Measurements from ENCODE around the gene PRKACA.

PRKACA gene

DNA sequence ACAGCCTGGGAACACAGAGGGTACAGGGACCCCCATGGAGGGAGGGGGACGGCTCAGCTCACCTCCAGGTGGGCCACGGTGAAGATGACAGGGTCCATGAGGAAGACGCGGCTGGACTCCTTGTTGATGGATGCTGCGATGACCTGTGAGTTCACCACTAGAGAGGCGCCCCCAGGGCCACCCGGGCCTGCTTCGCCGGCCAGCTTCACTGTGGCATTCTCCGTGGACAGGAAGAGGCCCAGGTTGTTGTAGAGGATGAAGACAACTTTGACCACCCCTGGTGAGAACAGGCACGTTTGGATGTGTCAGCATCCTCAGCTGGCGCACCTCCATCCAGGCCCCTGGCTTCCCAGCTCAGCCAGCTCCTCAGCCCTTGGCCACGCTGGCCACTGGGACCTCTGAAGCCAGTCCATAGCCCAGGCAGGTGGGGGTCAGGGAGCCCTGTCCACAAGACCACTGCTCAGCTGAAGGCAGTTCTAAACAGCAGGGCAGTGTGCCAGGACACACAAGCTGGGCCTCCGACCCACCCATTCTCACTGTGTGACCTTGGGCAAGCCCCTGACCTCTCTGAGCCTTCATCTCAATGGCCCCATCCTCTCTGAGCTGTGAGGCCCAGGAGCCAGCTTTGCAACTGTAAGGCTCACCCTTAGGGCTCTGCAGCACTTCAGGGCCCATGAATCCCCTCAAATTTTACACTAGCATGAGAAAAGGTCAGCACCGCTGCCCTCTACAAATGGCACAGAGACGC is 40.9 kb upstream of the PRKACA start:
- Histone ChIP-seq H3K36me3 (ENCODE audit: control insufficient read depth, low read length) (no peaks in the 10 kb centered on the region), H3K79me2 (ENCODE audit: control insufficient read depth, low read length) (no peaks in the 10 kb centered on the region), H3K9me3 (ENCODE audit: control insufficient read depth, insufficient read depth, low read length) (no peaks in the 10 kb centered on the region), H3F3A (ENCODE audit: control insufficient read depth, insufficient read depth) (no peaks in the 10 kb centered on the region), H4K20me1 (ENCODE audit: control insufficient read depth, insufficient read depth, low read depth, low read length) (no peaks in the 10 kb centered on the region), H3K4me3 (ENCODE audit: low read length) (no peak overlapping the region), H3K27ac (ENCODE audit: low read depth, low read length) (no peak overlapping the region), H3K9me2 (replicated peaks; ENCODE audit: control insufficient read depth, low read length) (no peaks in the 10 kb centered on the region), H3K4me1 (ENCODE audit: control insufficient read depth, low read length) (no peaks in the 10 kb centered on the region), H3K27me3 (ENCODE audit: control insufficient read depth, low read length) (no peaks in the 10 kb centered on the region), H3K4me2 (ENCODE audit: low read length) (no peak overlapping the region)
- TF ChIP-seq EZH2phosphoT487 (IDR thresholded peaks at IDR 0.05; ENCODE audit: borderline replicate concordance, low read length) = no peak
- TF ChIP-seq, protein P1, sequence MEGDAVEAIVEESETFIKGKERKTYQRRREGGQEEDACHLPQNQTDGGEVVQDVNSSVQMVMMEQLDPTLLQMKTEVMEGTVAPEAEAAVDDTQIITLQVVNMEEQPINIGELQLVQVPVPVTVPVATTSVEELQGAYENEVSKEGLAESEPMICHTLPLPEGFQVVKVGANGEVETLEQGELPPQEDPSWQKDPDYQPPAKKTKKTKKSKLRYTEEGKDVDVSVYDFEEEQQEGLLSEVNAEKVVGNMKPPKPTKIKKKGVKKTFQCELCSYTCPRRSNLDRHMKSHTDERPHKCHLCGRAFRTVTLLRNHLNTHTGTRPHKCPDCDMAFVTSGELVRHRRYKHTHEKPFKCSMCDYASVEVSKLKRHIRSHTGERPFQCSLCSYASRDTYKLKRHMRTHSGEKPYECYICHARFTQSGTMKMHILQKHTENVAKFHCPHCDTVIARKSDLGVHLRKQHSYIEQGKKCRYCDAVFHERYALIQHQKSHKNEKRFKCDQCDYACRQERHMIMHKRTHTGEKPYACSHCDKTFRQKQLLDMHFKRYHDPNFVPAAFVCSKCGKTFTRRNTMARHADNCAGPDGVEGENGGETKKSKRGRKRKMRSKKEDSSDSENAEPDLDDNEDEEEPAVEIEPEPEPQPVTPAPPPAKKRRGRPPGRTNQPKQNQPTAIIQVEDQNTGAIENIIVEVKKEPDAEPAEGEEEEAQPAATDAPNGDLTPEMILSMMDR (IDR thresholded peaks at IDR 0.05; ENCODE audit: low read depth, low read length, poor library complexity, severe bottlenecking) = no peak

GRCh38 chr19:14156971-14157717 is 39.6 kb upstream of the PRKACA start:
- Histone ChIP-seq H3K27me3 (ENCODE audit: control insufficient read depth, low read length) (no peaks in the 10 kb centered on the region), H3K27ac (ENCODE audit: low read depth, low read length) (no peak overlapping the region), H4K20me1 (ENCODE audit: control insufficient read depth, insufficient read depth, low read depth, low read length) (no peaks in the 10 kb centered on the region), H3K4me2 (ENCODE audit: low read length) (no peak overlapping the region), H3K9me3 (ENCODE audit: control insufficient read depth, insufficient read depth, low read length) (no peaks in the 10 kb centered on the region), H3K4me3 (ENCODE audit: low read length) (no peak overlapping the region), H3K36me3 (ENCODE audit: control insufficient read depth, low read length) (no peaks in the 10 kb centered on the region), H3F3A (ENCODE audit: control insufficient read depth, insufficient read depth) (no peaks in the 10 kb centered on the region), H3K9me2 (replicated peaks; ENCODE audit: control insufficient read depth, low read length) (no peaks in the 10 kb centered on the region), H3K79me2 (ENCODE audit: control insufficient read depth, low read length) (no peaks in the 10 kb centered on the region), H3K4me1 (ENCODE audit: control insufficient read depth, low read length) (no peaks in the 10 kb centered on the region)
- TF ChIP-seq EZH2phosphoT487 (IDR thresholded peaks at IDR 0.05; ENCODE audit: borderline replicate concordance, low read length) = no peak
- TF ChIP-seq, protein P1 (IDR thresholded peaks at IDR 0.05; ENCODE audit: low read depth, low read length, poor library complexity, severe bottlenecking) = no peak

GRCh38 chr19:14156122-14156521 is 38.6 kb upstream of the PRKACA start:
- Histone ChIP-seq H3K9me2 (replicated peaks; ENCODE audit: control insufficient read depth, low read length) (no peaks in the 10 kb centered on the region), H3K4me1 (ENCODE audit: control insufficient read depth, low read length) (no peaks in the 10 kb centered on the region), H4K20me1 (ENCODE audit: control insufficient read depth, insufficient read depth, low read depth, low read length) (no peaks in the 10 kb centered on the region), H3K36me3 (ENCODE audit: control insufficient read depth, low read length) (no peaks in the 10 kb centered on the region), H3K79me2 (ENCODE audit: control insufficient read depth, low read length) (no peaks in the 10 kb centered on the region), H3K4me3 (ENCODE audit: low read length) (no peak overlapping the region), H3F3A (ENCODE audit: control insufficient read depth, insufficient read depth) (no peaks in the 10 kb centered on the region), H3K27me3 (ENCODE audit: control insufficient read depth, low read length) (no peaks in the 10 kb centered on the region), H3K27ac (ENCODE audit: low read depth, low read length) (no peak overlapping the region), H3K4me2 (ENCODE audit: low read length) (no peak overlapping the region), H3K9me3 (ENCODE audit: control insufficient read depth, insufficient read depth, low read length) (no peaks in the 10 kb centered on the region)
- TF ChIP-seq, protein P1 (IDR thresholded peaks at IDR 0.05; ENCODE audit: low read depth, low read length, poor library complexity, severe bottlenecking) = no peak
- TF ChIP-seq EZH2phosphoT487 (IDR thresholded peaks at IDR 0.05; ENCODE audit: borderline replicate concordance, low read length) = no peak
